Mesangial cell (primary cell): ENCODE data around the gene GOLGA6L4. TPM values are rescaled to one million over a fixed set of nuclear protein-coding genes. Genes with fewer than 3 reads are reported as not detected.

Experiments
- total RNA-seq: library from RNA; depleted of rRNA; stranded (reverse); fragments of >200 nt; gene quantifications from 2 replicates; pipeline ENCODE4 v1.2.3, GENCODE V29; 2015

The GOLGA6L4 gene
- total RNA-seq = 0.25 and 0.49 TPM in 2 replicates

DNA sequence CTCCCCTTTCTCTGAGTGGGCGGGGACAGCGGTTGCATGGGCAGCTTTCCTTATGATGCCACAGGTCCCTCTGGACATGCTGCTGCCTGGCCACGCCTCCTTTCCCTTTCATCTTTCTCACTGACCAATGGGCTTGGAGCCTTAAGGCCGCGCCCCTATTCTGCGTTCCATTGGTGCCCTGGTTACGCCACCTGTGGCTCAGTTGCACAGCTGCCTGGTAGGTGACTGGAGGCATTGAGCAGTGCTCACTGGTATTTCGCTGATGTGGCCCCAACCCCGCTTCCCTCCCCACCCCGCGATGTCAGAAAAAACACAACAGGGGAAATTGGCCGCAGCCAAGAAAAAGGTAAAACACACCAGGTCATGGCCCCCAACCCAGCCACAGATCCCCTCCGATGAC lies at the start of gene GOLGA6L4:
Gene GOLGA6L4 (plus strand): TSS at position 201 of the 400 bp plus-strand sequence. CDS start 62 bp downstream, at position 263.

